ENCODE data around the gene SH3TC2.

SH3TC2 gene

GRCh38 chr5:149030838-149031397, 31.9 kb downstream of the SH3TC2 start:
- H3K4me3 ChIP-seq, result no peak overlapping the region
- no peak overlapping the region for H3K27ac ChIP-seq
- TF ChIP-seq FOXP2 (optimal IDR thresholded peaks at IDR 0.05; ENCODE audit: control extremely low read depth, extremely low read length, insufficient read depth) (no peak), POLR2AphosphoS5 (IDR thresholded peaks at IDR 0.05; ENCODE audit: borderline replicate concordance, low read depth, low read length) (no peak), EZH2 (IDR thresholded peaks at IDR 0.05) (no peak)
- H3K9me3 ChIP-seq (ENCODE audit: low read depth, low read length), result no peaks in the 10 kb centered on the region
- no peak overlapping the region for H3K9ac ChIP-seq (ENCODE audit: insufficient read length)
- no peaks in the 10 kb centered on the region for H3K36me3 ChIP-seq (ENCODE audit: insufficient read depth, low read length)
- no peak for DNase-seq (ENCODE audit: low read depth, low spot score)

GRCh38 chr5:149030392-149030791, 32.5 kb downstream of the SH3TC2 start:
- TF ChIP-seq EZH2 (IDR thresholded peaks at IDR 0.05), result no peak
- TF ChIP-seq FOXP2 (optimal IDR thresholded peaks at IDR 0.05; ENCODE audit: control extremely low read depth, extremely low read length, insufficient read depth), result no peak
- no peak for TF ChIP-seq POLR2AphosphoS5 (IDR thresholded peaks at IDR 0.05; ENCODE audit: borderline replicate concordance, low read depth, low read length)

GRCh38 chr5:149028984-149029383, 33.9 kb downstream of the SH3TC2 start:
- H3K36me3 ChIP-seq (ENCODE audit: insufficient read depth, low read length), result no peaks in the 10 kb centered on the region
- no peak overlapping the region for H3K9ac ChIP-seq (ENCODE audit: insufficient read length)
- no peak for DNase-seq (ENCODE audit: low read depth, low spot score)
- no peak overlapping the region for H3K27ac ChIP-seq
- H3K9me3 ChIP-seq (ENCODE audit: low read depth, low read length), result no peaks in the 10 kb centered on the region
- TF ChIP-seq FOXP2 (optimal IDR thresholded peaks at IDR 0.05; ENCODE audit: control extremely low read depth, extremely low read length, insufficient read depth) (no peak), POLR2AphosphoS5 (IDR thresholded peaks at IDR 0.05; ENCODE audit: borderline replicate concordance, low read depth, low read length) (no peak), EZH2 (IDR thresholded peaks at IDR 0.05) (no peak)
- no peak overlapping the region for H3K4me3 ChIP-seq

More at GRCh38 chr5:149030392-149030791, 32.5 kb downstream of the SH3TC2 start:
- Histone ChIP-seq H3K36me3 (ENCODE audit: insufficient read depth, low read length) (no peaks in the 10 kb centered on the region), H3K4me3 (no peak overlapping the region), H3K9ac (ENCODE audit: insufficient read length) (no peak overlapping the region), H3K9me3 (ENCODE audit: low read depth, low read length) (no peaks in the 10 kb centered on the region), H3K27ac (no peak overlapping the region)
- no peak for DNase-seq (ENCODE audit: low read depth, low spot score)

DNA sequence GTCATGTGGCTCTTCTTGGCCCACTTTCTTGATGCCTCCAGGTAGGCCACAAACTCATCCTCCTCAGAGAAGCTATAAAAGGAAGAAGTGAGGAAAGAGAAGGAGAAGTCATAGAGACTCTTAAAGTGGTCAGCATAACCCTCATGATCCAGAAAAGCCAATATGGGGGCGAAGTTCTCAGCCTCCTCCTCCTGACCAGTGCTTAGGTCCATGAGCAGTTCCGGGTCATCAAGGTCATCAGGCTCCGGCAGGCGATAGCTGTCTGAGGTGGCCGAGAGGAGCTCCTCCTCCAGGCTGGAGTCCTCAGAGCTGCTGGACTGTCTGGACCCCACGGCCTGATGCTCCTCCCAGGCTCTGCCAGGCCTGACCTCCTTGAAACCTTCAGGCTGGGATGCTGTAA, 34.7 kb downstream of the SH3TC2 start:
- Histone ChIP-seq H3K36me3 (ENCODE audit: insufficient read depth, low read length) (no peaks in the 10 kb centered on the region), H3K4me3 (no peak overlapping the region), H3K9me3 (ENCODE audit: low read depth, low read length) (no peaks in the 10 kb centered on the region), H3K27ac (no peak overlapping the region), H3K9ac (ENCODE audit: insufficient read length) (no peak overlapping the region)
- TF ChIP-seq EZH2 (IDR thresholded peaks at IDR 0.05) (no peak), POLR2AphosphoS5 (IDR thresholded peaks at IDR 0.05; ENCODE audit: borderline replicate concordance, low read depth, low read length) (no peak), FOXP2 (optimal IDR thresholded peaks at IDR 0.05; ENCODE audit: control extremely low read depth, extremely low read length, insufficient read depth) (no peak)
- DNase-seq (ENCODE audit: low read depth, low spot score), result no peak

DNA sequence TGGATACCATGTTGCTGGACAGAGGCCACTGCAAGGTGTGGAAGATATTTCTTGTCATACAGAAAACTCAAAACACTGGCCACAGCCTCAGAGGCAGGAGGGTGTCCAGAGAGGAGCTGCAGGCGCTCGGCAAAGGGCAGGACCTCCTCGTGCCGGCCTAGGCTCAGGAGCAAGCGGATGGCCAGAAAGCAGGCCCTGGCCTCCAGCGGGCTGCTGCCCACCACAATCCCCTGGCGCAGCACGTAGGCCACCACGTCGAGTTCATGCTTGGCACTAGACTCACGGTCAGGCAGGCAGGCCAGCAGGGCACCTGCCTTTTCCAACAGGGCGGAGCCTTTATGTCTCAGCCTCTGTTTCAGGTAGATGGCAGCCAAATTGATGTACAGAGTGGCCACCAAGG, 35.2 kb downstream of the SH3TC2 start:
- H3K9ac ChIP-seq (ENCODE audit: insufficient read length), result no peak overlapping the region
- no peaks in the 10 kb centered on the region for H3K9me3 ChIP-seq (ENCODE audit: low read depth, low read length)
- H3K27ac ChIP-seq, result no peak overlapping the region
- H3K4me3 ChIP-seq, result no peak overlapping the region
- H3K36me3 ChIP-seq (ENCODE audit: insufficient read depth, low read length), result no peaks in the 10 kb centered on the region
- DNase-seq (ENCODE audit: low read depth, low spot score), result no peak
- TF ChIP-seq POLR2AphosphoS5 (IDR thresholded peaks at IDR 0.05; ENCODE audit: borderline replicate concordance, low read depth, low read length), result no peak
- TF ChIP-seq FOXP2 (optimal IDR thresholded peaks at IDR 0.05; ENCODE audit: control extremely low read depth, extremely low read length, insufficient read depth), result no peak
- TF ChIP-seq EZH2 (IDR thresholded peaks at IDR 0.05), result no peak

- Histone ChIP-seq H3K9ac (ENCODE audit: insufficient read length) (no peak overlapping the region), H3K27ac (no peak overlapping the region), H3K9me3 (ENCODE audit: low read depth, low read length) (no peaks in the 10 kb centered on the region), H3K4me3 (no peak overlapping the region), H3K36me3 (ENCODE audit: insufficient read depth, low read length) (no peaks in the 10 kb centered on the region)
- DNase-seq (ENCODE audit: low read depth, low spot score), result no peak
- TF ChIP-seq POLR2AphosphoS5 (IDR thresholded peaks at IDR 0.05; ENCODE audit: borderline replicate concordance, low read depth, low read length) (no peak), EZH2 (IDR thresholded peaks at IDR 0.05) (no peak), FOXP2 (optimal IDR thresholded peaks at IDR 0.05; ENCODE audit: control extremely low read depth, extremely low read length, insufficient read depth) (no peak)
Observed at GRCh38 chr5:149024943-149025342, 37.9 kb downstream of the SH3TC2 start.

DNA sequence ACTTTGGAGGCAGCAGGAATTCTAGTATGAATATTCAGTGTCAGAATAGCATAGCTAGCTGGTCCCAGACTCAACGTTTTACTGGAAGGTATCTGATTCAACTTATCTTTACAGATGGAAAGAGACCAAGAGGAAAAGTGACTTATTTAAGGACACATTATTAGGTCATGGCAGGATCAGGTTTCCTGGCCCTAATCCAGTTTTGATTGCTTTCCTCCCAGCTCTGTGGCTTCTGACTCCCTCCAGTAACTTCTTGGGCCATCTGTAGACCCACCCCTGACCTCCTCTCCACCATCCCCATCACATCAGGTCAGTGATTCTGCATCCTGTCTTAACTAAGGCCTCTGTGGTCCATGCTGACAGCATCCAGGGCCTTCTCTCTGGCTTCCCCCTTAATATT, 38.4 kb downstream of the SH3TC2 start:
- Histone ChIP-seq H3K9me3 (ENCODE audit: low read depth, low read length) (no peaks in the 10 kb centered on the region), H3K4me3 (no peak overlapping the region), H3K27ac (no peak overlapping the region), H3K36me3 (ENCODE audit: insufficient read depth, low read length) (no peaks in the 10 kb centered on the region), H3K9ac (ENCODE audit: insufficient read length) (no peak overlapping the region)
- no peak for TF ChIP-seq EZH2 (IDR thresholded peaks at IDR 0.05)
- no peak for TF ChIP-seq POLR2AphosphoS5 (IDR thresholded peaks at IDR 0.05; ENCODE audit: borderline replicate concordance, low read depth, low read length)
- no peak for TF ChIP-seq FOXP2 (optimal IDR thresholded peaks at IDR 0.05; ENCODE audit: control extremely low read depth, extremely low read length, insufficient read depth)
- no peak for DNase-seq (ENCODE audit: low read depth, low spot score)

- Histone ChIP-seq H3K36me3 (ENCODE audit: insufficient read depth, low read length) (no peaks in the 10 kb centered on the region), H3K4me3 (no peak overlapping the region), H3K9me3 (ENCODE audit: low read depth, low read length) (no peaks in the 10 kb centered on the region), H3K9ac (ENCODE audit: insufficient read length) (no peak overlapping the region), H3K27ac (no peak overlapping the region)
- TF ChIP-seq POLR2AphosphoS5 (IDR thresholded peaks at IDR 0.05; ENCODE audit: borderline replicate concordance, low read depth, low read length) (no peak), FOXP2 (optimal IDR thresholded peaks at IDR 0.05; ENCODE audit: control extremely low read depth, extremely low read length, insufficient read depth) (no peak), EZH2 (IDR thresholded peaks at IDR 0.05) (no peak)
- no peak for DNase-seq (ENCODE audit: low read depth, low spot score)
Observed at GRCh38 chr5:149022200-149022599, 40.7 kb downstream of the SH3TC2 start.

- TF ChIP-seq EZH2 (IDR thresholded peaks at IDR 0.05) (no peak), POLR2AphosphoS5 (IDR thresholded peaks at IDR 0.05; ENCODE audit: borderline replicate concordance, low read depth, low read length) (no peak), FOXP2 (optimal IDR thresholded peaks at IDR 0.05; ENCODE audit: control extremely low read depth, extremely low read length, insufficient read depth) (no peak)
- Histone ChIP-seq H3K9me3 (ENCODE audit: low read depth, low read length) (no peaks in the 10 kb centered on the region), H3K9ac (ENCODE audit: insufficient read length) (no peak overlapping the region), H3K27ac (no peak overlapping the region), H3K36me3 (ENCODE audit: insufficient read depth, low read length) (no peaks in the 10 kb centered on the region), H3K4me3 (no peak overlapping the region)
- no peak for DNase-seq (ENCODE audit: low read depth, low spot score)
Observed at GRCh38 chr5:149019679-149020078, 43.2 kb downstream of the SH3TC2 start.
